CD8-positive, alpha-beta memory T cell (primary cell): ENCODE results near the gene FKBP7. TPM values are rescaled to one million over a fixed set of nuclear protein-coding genes. Genes with fewer than 3 reads are reported as not detected.
A peak's percentile ranks its signal among the peaks of the same experiment; 100 is the strongest.

Experiments used
- CTCF ChIA-PET: fragments of 350-600 bp; sonication (Branson Sonifier 250); formaldehyde crosslinking; loops from one replicate; lab custom pipeline; 2021; ENCODE audit warnings: antibody characterized with exemption; lab: Charles Lee
- POLR2A ChIA-PET: fragments of 350-600 bp; sonication (Branson Sonifier 250); formaldehyde crosslinking; loops from one replicate; lab custom pipeline; 2021; ENCODE audit warnings: antibody characterized with exemption; lab: Charles Lee
- DNase-seq, 5 donors: peaks; one replicate each; pipeline versions ENCODE4 v3.0.0 to v3.0.0-alpha.2; 2020 to 2022; ENCODE audit warnings: mixed read lengths in 1 of 5
- H3K27ac ChIP-seq: one replicate; pipeline ENCODE4 v1.7.0; 2013; ENCODE audit warnings: low read depth, mild to moderate bottlenecking, low read length, moderate library complexity
- H3K27me3 ChIP-seq: 2 replicates; pipeline ENCODE4 v1.7.0; 2013; ENCODE audit warnings: low read length, mild to moderate bottlenecking; ENCODE audit not compliant: insufficient read depth, poor library complexity, severe bottlenecking
- H3K36me3 ChIP-seq: 2 replicates; pipeline ENCODE4 v1.7.0; 2013; ENCODE audit warnings: mild to moderate bottlenecking, low read length, moderate library complexity; ENCODE audit not compliant: insufficient read depth
- H3K4me1 ChIP-seq: 2 replicates; pipeline ENCODE4 v1.7.0; 2013; ENCODE audit warnings: mild to moderate bottlenecking, low read length, moderate library complexity; ENCODE audit not compliant: insufficient read depth
- H3K4me3 ChIP-seq: 2 replicates; pipeline ENCODE4 v1.7.0; 2013; ENCODE audit warnings: mild to moderate bottlenecking, low read length
- H3K9me3 ChIP-seq: 2 replicates; pipeline ENCODE4 v1.7.0; 2013; ENCODE audit warnings: mild to moderate bottlenecking, low read length
- H3K27ac Mint-ChIP-seq, 8 donors: one replicate each; pipeline ENCODE4 v1.8.0; 2020 to 2021; ENCODE audit warnings: mixed read lengths in 8 of 8, mild to moderate bottlenecking in 6 of 8, inconsistent platforms in 3 of 8, moderate library complexity in 3 of 8
- H3K27me3 Mint-ChIP-seq, 2 donors: one replicate each; pipeline ENCODE4 v1.8.0; 2020 to 2021; ENCODE audit warnings: mixed read lengths in 2 of 2, mild to moderate bottlenecking in 1 of 2, moderate library complexity in 1 of 2
- H3K36me3 Mint-ChIP-seq, 3 donors: one replicate each; pipeline ENCODE4 v1.8.0; 2020 to 2021; ENCODE audit warnings: mixed read lengths in 3 of 3, inconsistent platforms in 1 of 3, mild to moderate bottlenecking in 1 of 3
- H3K4me1 Mint-ChIP-seq, 3 donors: one replicate each; pipeline ENCODE4 v1.8.0; 2020 to 2021; ENCODE audit warnings: mixed read lengths in 3 of 3, inconsistent platforms in 1 of 3, mild to moderate bottlenecking in 1 of 3
- H3K4me3 Mint-ChIP-seq, 7 donors: one replicate each; pipeline ENCODE4 v1.8.0; 2020 to 2021; ENCODE audit warnings: mixed read lengths in 7 of 7, mild to moderate bottlenecking in 6 of 7, moderate library complexity in 4 of 7, inconsistent platforms in 2 of 7
- H3K9me3 Mint-ChIP-seq, 5 donors: one replicate each; pipeline ENCODE4 v1.8.0; 2020 to 2022; ENCODE audit warnings: mixed read lengths in 5 of 5, mild to moderate bottlenecking in 3 of 5, moderate library complexity in 2 of 5, inconsistent platforms in 1 of 5
- polyA plus RNA-seq: library from polyadenylated mRNA; unstranded; fragments of 300-500 nt; fragmentation: Illumina TruSeq; gene quantifications from one replicate; pipeline ENCODE4 v1.2.3, GENCODE V29; 2021
- total RNA-seq, 2 experiments: library from RNA; stranded (reverse); gene quantifications; one replicate each; pipeline ENCODE4 v1.2.3, GENCODE V29; 2021

Gene FKBP7
- total and polyA plus RNA-seq, 3 experiments from 2014 or later = 3.1 to 3.8 (median 3.4) TPM

- Mint-ChIP-seq H3K27ac (peak overlapping the region; percentile 59 to 96 (median 94)), H3K36me3 (peaks cover 0 to 46% (median 11%) of the 10 kb centered on the region in 3 donors), H3K9me3 (no peaks in the 10 kb centered on the region), H3K4me3 (peak overlapping the region; percentile 23 to 95 (median 86)), H3K27me3 (peaks cover 0 to 2% of the 10 kb centered on the region in 2 donors), H3K4me1 (peaks cover 28 to 44% (median 35%) of the 10 kb centered on the region in 3 donors)
- Histone ChIP-seq H3K9me3 (no peaks in the 10 kb centered on the region), H3K27me3 (no peaks in the 10 kb centered on the region), H3K36me3 (peaks cover 23% of the 10 kb centered on the region), H3K27ac (peak overlapping the region; percentile 88), H3K4me3 (no peak overlapping the region), H3K4me1 (peaks cover 25% of the 10 kb centered on the region)
- DNase-seq = no peak
- ChIA-PET CTCF (interaction anchor here (0.9 to 3.2 kb wide), 4 partner anchors 8 to 69 kb away, joined by 3 to 27 read pairs (median 3); no protein-coding TSS in a partner anchor), POLR2A (interaction anchor here (0.6 to 2.7 kb wide), 3 partner anchors 30 to 1229 kb away, joined by 3 to 25 read pairs (median 6); no protein-coding TSS in a partner anchor)
Observed at GRCh38 chr2:178448968-178449661, 29.3 kb downstream of the FKBP7 start.

GRCh38 chr2:178441426-178441825 lies 37.0 kb downstream of the FKBP7 start:
- Histone ChIP-seq H3K36me3 (peaks cover 30% of the 10 kb centered on the region), H3K27me3 (no peaks in the 10 kb centered on the region), H3K4me3 (no peak overlapping the region), H3K9me3 (no peaks in the 10 kb centered on the region), H3K27ac (no peak overlapping the region), H3K4me1 (no peaks in the 10 kb centered on the region)
- Mint-ChIP-seq H3K4me3 (no peak overlapping the region), H3K9me3 (no peaks in the 10 kb centered on the region), H3K27me3 (no peaks in the 10 kb centered on the region), H3K36me3 (peaks cover 0 to 73% (median 30%) of the 10 kb centered on the region in 3 donors), H3K4me1 (peaks cover 2 to 9% (median 9%) of the 10 kb centered on the region in 3 donors), H3K27ac (peak overlapping the region in 1 of 8 donors; percentile 62)
- CTCF ChIA-PET = interaction anchor here (0.9 kb wide), 1 partner anchor 8 kb away, joined by 3 read pairs; no protein-coding TSS in a partner anchor
- POLR2A ChIA-PET = interaction anchor here (0.6 kb wide), 1 partner anchor 9 kb away, joined by 4 read pairs; no protein-coding TSS in a partner anchor
- DNase-seq = no peak

- Histone ChIP-seq H3K27me3 (no peaks in the 10 kb centered on the region), H3K4me1 (no peaks in the 10 kb centered on the region), H3K9me3 (no peaks in the 10 kb centered on the region), H3K27ac (no peak overlapping the region), H3K36me3 (peaks cover 22% of the 10 kb centered on the region), H3K4me3 (no peak overlapping the region)
- DNase-seq = no peak
- Mint-ChIP-seq H3K27ac (no peak overlapping the region), H3K36me3 (peaks cover 3 to 80% (median 32%) of the 10 kb centered on the region in 3 donors), H3K9me3 (no peaks in the 10 kb centered on the region), H3K27me3 (no peaks in the 10 kb centered on the region), H3K4me3 (no peak overlapping the region), H3K4me1 (no peaks in the 10 kb centered on the region)
- ChIA-PET CTCF (interaction anchor here (2.6 kb wide), 1 partner anchor 14 kb away, joined by 9 read pairs; the partner anchor contains the start of genes PJVK and PRKRA), POLR2A (no interaction called here)
Observed at GRCh38 chr2:178436662-178437061, 41.7 kb downstream of the FKBP7 start.

GRCh38 chr2:178429336-178429735 lies 49.1 kb downstream of the FKBP7 start:
- no peaks in the 10 kb centered on the region for H3K9me3 ChIP-seq
- no peak overlapping the region for H3K4me3 ChIP-seq
- no peak overlapping the region for H3K4me3 Mint-ChIP-seq
- peaks cover 0 to 1% (median 0%) of the 10 kb centered on the region in 3 donors for H3K4me1 Mint-ChIP-seq
- peaks cover 10% of the 10 kb centered on the region for H3K36me3 ChIP-seq
- POLR2A ChIA-PET = no interaction called here
- no peaks in the 10 kb centered on the region for H3K4me1 ChIP-seq
- H3K27ac ChIP-seq = no peak overlapping the region
- peaks cover 30 to 80% (median 35%) of the 10 kb centered on the region in 3 donors for H3K36me3 Mint-ChIP-seq
- no peaks in the 10 kb centered on the region for H3K27me3 ChIP-seq
- no peaks in the 10 kb centered on the region for H3K27me3 Mint-ChIP-seq
- DNase-seq = no peak
- peaks cover 2 to 12% (median 6%) of the 10 kb centered on the region in 5 donors for H3K9me3 Mint-ChIP-seq
- peak overlapping the region in 1 of 8 donors; percentile 44 for H3K27ac Mint-ChIP-seq
- CTCF ChIA-PET = interaction anchor here (1.7 kb wide), 1 partner anchor 15 kb away, joined by 7 read pairs; no protein-coding TSS in a partner anchor

GRCh38 chr2:178428396-178428806 lies 50.0 kb downstream of the FKBP7 start:
- no peak overlapping the region for H3K27ac ChIP-seq
- H3K9me3 Mint-ChIP-seq = peaks cover 2 to 12% (median 6%) of the 10 kb centered on the region in 5 donors
- DNase-seq = no peak
- H3K36me3 ChIP-seq = peaks cover 2% of the 10 kb centered on the region
- H3K4me3 Mint-ChIP-seq = no peak overlapping the region
- POLR2A ChIA-PET = no interaction called here
- no peaks in the 10 kb centered on the region for H3K27me3 Mint-ChIP-seq
- H3K27me3 ChIP-seq = no peaks in the 10 kb centered on the region
- H3K36me3 Mint-ChIP-seq = peaks cover 29 to 73% (median 37%) of the 10 kb centered on the region in 3 donors
- CTCF ChIA-PET = interaction anchor here (0.8 to 1.7 kb wide), 2 partner anchors 14 to 16 kb away, joined by 3 to 7 read pairs; no protein-coding TSS in a partner anchor
- H3K27ac Mint-ChIP-seq = peak overlapping the region in 1 of 8 donors; percentile 52
- H3K9me3 ChIP-seq = no peaks in the 10 kb centered on the region
- no peak overlapping the region for H3K4me3 ChIP-seq
- peaks cover 0 to 1% (median 0%) of the 10 kb centered on the region in 3 donors for H3K4me1 Mint-ChIP-seq
- no peaks in the 10 kb centered on the region for H3K4me1 ChIP-seq

GRCh38 chr2:178427458-178427857 lies 50.9 kb downstream of the FKBP7 start:
- Histone ChIP-seq H3K36me3 (no peaks in the 10 kb centered on the region), H3K27ac (no peak overlapping the region), H3K4me1 (no peaks in the 10 kb centered on the region), H3K27me3 (no peaks in the 10 kb centered on the region), H3K4me3 (no peak overlapping the region), H3K9me3 (no peaks in the 10 kb centered on the region)
- no peak for DNase-seq
- no peaks in the 10 kb centered on the region for H3K27me3 Mint-ChIP-seq
- H3K4me3 Mint-ChIP-seq = no peak overlapping the region
- POLR2A ChIA-PET = no interaction called here
- peaks cover 29 to 63% (median 37%) of the 10 kb centered on the region in 3 donors for H3K36me3 Mint-ChIP-seq
- H3K4me1 Mint-ChIP-seq = peaks cover 0 to 1% (median 0%) of the 10 kb centered on the region in 3 donors
- H3K27ac Mint-ChIP-seq = no peak overlapping the region
- H3K9me3 Mint-ChIP-seq = peaks cover 2 to 12% (median 6%) of the 10 kb centered on the region in 5 donors
- CTCF ChIA-PET = no interaction called here

GRCh38 chr2:178426388-178426787 lies 52.0 kb downstream of the FKBP7 start:
- H3K4me3 ChIP-seq = no peak overlapping the region
- H3K36me3 ChIP-seq = no peaks in the 10 kb centered on the region
- no peaks in the 10 kb centered on the region for H3K27me3 ChIP-seq
- Mint-ChIP-seq H3K4me1 (peaks cover 0 to 1% (median 0%) of the 10 kb centered on the region in 3 donors), H3K36me3 (peaks cover 29 to 53% (median 37%) of the 10 kb centered on the region in 3 donors), H3K27me3 (no peaks in the 10 kb centered on the region), H3K9me3 (peaks cover 2 to 12% (median 6%) of the 10 kb centered on the region in 5 donors), H3K4me3 (no peak overlapping the region), H3K27ac (no peak overlapping the region)
- ChIA-PET POLR2A (no interaction called here), CTCF (interaction anchor here (1.2 kb wide), 1 partner anchor 12 kb away, joined by 4 read pairs; no protein-coding TSS in a partner anchor)
- H3K9me3 ChIP-seq = no peaks in the 10 kb centered on the region
- no peaks in the 10 kb centered on the region for H3K4me1 ChIP-seq
- H3K27ac ChIP-seq = no peak overlapping the region
- DNase-seq = no peak
